Stimulated activated CD8-positive, alpha-beta memory T cell treated with anti-CD3 and anti-CD28 coated beads, Interleukin-4, amount 100 ng/mL, for 24 hours (primary cell): ENCODE measurements around the gene DNAJC18.
"Not testable (repeated sequence)": the region's sequence is repeated elsewhere in the genome, so short reads cannot be mapped to it uniquely, and the experiment has no call there.

Experiments
- DNase-seq: peaks from one replicate; pipeline ENCODE4 v3.0.0-alpha.2; 2020; ENCODE audit warnings: low read depth

Gene DNAJC18

GRCh38 chr5:139426203-139426885 is 13.0 kb downstream of the DNAJC18 start:
- DNase-seq = no peak

- no peak for DNase-seq
Measured at GRCh38 chr5:139425497-139425896, 13.8 kb downstream of the DNAJC18 start.

- no peak for DNase-seq
Measured at GRCh38 chr5:139422307-139422893, 16.9 kb downstream of the DNAJC18 start.

- DNase-seq = no peak
Measured at GRCh38 chr5:139419226-139420192, 19.8 kb downstream of the DNAJC18 start.

GRCh38 chr5:139418793-139419192 is 20.5 kb downstream of the DNAJC18 start:
- DNase-seq = no peak

- no peak for DNase-seq
Measured at GRCh38 chr5:139417214-139417613, 22.1 kb downstream of the DNAJC18 start.

GRCh38 chr5:139416651-139417050 is 22.7 kb downstream of the DNAJC18 start:
- no peak for DNase-seq

- DNase-seq = no peak
Measured at GRCh38 chr5:139415869-139416268, 23.5 kb downstream of the DNAJC18 start.

GRCh38 chr5:139415221-139415861 is 24.0 kb downstream of the DNAJC18 start:
- no peak for DNase-seq

- DNase-seq = no peak
Measured at GRCh38 chr5:139414581-139415130, 24.7 kb downstream of the DNAJC18 start.

GRCh38 chr5:139413963-139414362 is 25.4 kb downstream of the DNAJC18 start:
- DNase-seq = no peak

GRCh38 chr5:139413153-139413552 is 26.2 kb downstream of the DNAJC18 start:
- DNase-seq = no peak

GRCh38 chr5:139410993-139411828 is 28.1 kb downstream of the DNAJC18 start:
- DNase-seq = no peak

GRCh38 chr5:139410121-139410992 is 29.0 kb downstream of the DNAJC18 start:
- DNase-seq = no peak

GRCh38 chr5:139409116-139409515 is 30.2 kb downstream of the DNAJC18 start:
- DNase-seq = not testable (repeated sequence)

- DNase-seq = no peak
Measured at GRCh38 chr5:139408191-139408590, 31.1 kb downstream of the DNAJC18 start.

- DNase-seq = no peak
Measured at GRCh38 chr5:139407517-139407916, 31.8 kb downstream of the DNAJC18 start.

GRCh38 chr5:139406963-139407362 is 32.4 kb downstream of the DNAJC18 start:
- no peak for DNase-seq

GRCh38 chr5:139404484-139404840 is 34.9 kb downstream of the DNAJC18 start:
- DNase-seq = no peak
